Measurements from ENCODE around the gene ERCC8. TPM values are rescaled to one million over a fixed set of nuclear protein-coding genes. Genes with fewer than 3 reads are reported as not detected.

Gene ERCC8
- total RNA-seq, 1 experiment from 2014 or later, result 45.4 TPM

GRCh38 chr5:60841361-60841760 is 103.5 kb downstream of the ERCC8 start:
- no peak for DNase-seq (ENCODE audit: low read depth)

GRCh38 chr5:60836131-60836530 is 108.7 kb downstream of the ERCC8 start:
- no peak for DNase-seq (ENCODE audit: low read depth)

- no peak for DNase-seq (ENCODE audit: low read depth)
These were observed 109.3 kb downstream of the ERCC8 start for GRCh38 chr5:60835554-60835953.

GRCh38 chr5:60833520-60833919 is 111.3 kb downstream of the ERCC8 start:
- no peak for DNase-seq (ENCODE audit: low read depth)

GRCh38 chr5:60830581-60831127 is 114.2 kb downstream of the ERCC8 start:
- DNase-seq (ENCODE audit: low read depth), result no peak

GRCh38 chr5:60829490-60830266 is 115.2 kb downstream of the ERCC8 start:
- DNase-seq (ENCODE audit: low read depth), result no peak

GRCh38 chr5:60827201-60827600 is 117.7 kb downstream of the ERCC8 start:
- no peak for DNase-seq (ENCODE audit: low read depth)

- no peak for DNase-seq (ENCODE audit: low read depth)
These were observed 118.2 kb downstream of the ERCC8 start for GRCh38 chr5:60826653-60827052.

Other genes starting within 250 kb of the ERCC8 start
- 27.7 and 35.3 TPM in 2 replicates for gene DEPDC1B, start 244.9 kb downstream of the ERCC8 start, total RNA-seq (2014; rRNA removed; shearing (Covaris generic))
- gene ELOVL7, start 100.8 kb downstream of the ERCC8 start, total RNA-seq (2014; rRNA removed; shearing (Covaris generic)), result 4.6 and 8.3 TPM in 2 replicates
- gene NDUFAF2, start 135 bp upstream of the ERCC8 start, total RNA-seq (2014; rRNA removed; shearing (Covaris generic)), result 66.6 and 139 TPM in 2 replicates
- gene SMIM15, start 217.4 kb upstream of the ERCC8 start, total RNA-seq (2014; rRNA removed; shearing (Covaris generic)), result 69.0 and 94.2 TPM in 2 replicates